ENCODE measurements around the gene ZNF280B. TPM values are rescaled to one million over a fixed set of nuclear protein-coding genes. Genes with fewer than 3 reads are reported as not detected.

Gene ZNF280B
- total RNA-seq, 4 donors from 2014 or later = under 0.01 to 3.8 (median 0.88) TPM; not detected in 1

- Histone ChIP-seq H3K36me3 (no peaks in the 10 kb centered on the region), H3K27me3 (no peaks in the 10 kb centered on the region), H3K9me3 (no peaks in the 10 kb centered on the region), H3K4me3 (no peak overlapping the region), H3K27ac (no peak overlapping the region), H3K4me1 (no peaks in the 10 kb centered on the region)
- DNase-seq = no peak
- TF ChIP-seq POLR2A (IDR thresholded peaks at IDR 0.05) = no peak
- no peak for TF ChIP-seq CTCF (IDR thresholded peaks at IDR 0.05)
- intact Hi-C loops (cut with DNase I; ENCODE audit: low total_unique reads) = no loop called here
Observed at GRCh38 chr22:22545084-22545483, 36.5 kb upstream of the ZNF280B start.

- no peaks in the 10 kb centered on the region for H3K4me1 ChIP-seq
- no peaks in the 10 kb centered on the region for H3K36me3 ChIP-seq
- no peak overlapping the region for H3K27ac ChIP-seq
- intact Hi-C loops (cut with DNase I; ENCODE audit: low total_unique reads) = no loop called here
- H3K9me3 ChIP-seq = no peaks in the 10 kb centered on the region
- H3K4me3 ChIP-seq = no peak overlapping the region
- no peaks in the 10 kb centered on the region for H3K27me3 ChIP-seq
- TF ChIP-seq CTCF (IDR thresholded peaks at IDR 0.05) (no peak), POLR2A (IDR thresholded peaks at IDR 0.05) (no peak)
- DNase-seq = no peak
Observed at GRCh38 chr22:22538226-22538989, 29.9 kb upstream of the ZNF280B start.

GRCh38 chr22:22536916-22537315 is 28.4 kb upstream of the ZNF280B start:
- no peaks in the 10 kb centered on the region for H3K4me1 ChIP-seq
- no peak overlapping the region for H3K4me3 ChIP-seq
- no peak for TF ChIP-seq CTCF (IDR thresholded peaks at IDR 0.05)
- no peak for TF ChIP-seq POLR2A (IDR thresholded peaks at IDR 0.05)
- H3K36me3 ChIP-seq = no peaks in the 10 kb centered on the region
- no peak overlapping the region for H3K27ac ChIP-seq
- no peaks in the 10 kb centered on the region for H3K27me3 ChIP-seq
- H3K9me3 ChIP-seq = no peaks in the 10 kb centered on the region
- intact Hi-C loops (cut with DNase I; ENCODE audit: low total_unique reads) = no loop called here
- no peak for DNase-seq

GRCh38 chr22:22536515-22536914 is 28.0 kb upstream of the ZNF280B start:
- TF ChIP-seq CTCF (IDR thresholded peaks at IDR 0.05) (no peak), POLR2A (IDR thresholded peaks at IDR 0.05) (no peak)
- H3K4me1 ChIP-seq = no peaks in the 10 kb centered on the region
- DNase-seq = no peak
- intact Hi-C loops (cut with DNase I; ENCODE audit: low total_unique reads) = no loop called here
- no peaks in the 10 kb centered on the region for H3K27me3 ChIP-seq
- H3K9me3 ChIP-seq = no peaks in the 10 kb centered on the region
- H3K36me3 ChIP-seq = no peaks in the 10 kb centered on the region
- H3K27ac ChIP-seq = no peak overlapping the region
- no peak overlapping the region for H3K4me3 ChIP-seq

GRCh38 chr22:22535662-22536061 is 27.1 kb upstream of the ZNF280B start:
- H3K9me3 ChIP-seq = no peaks in the 10 kb centered on the region
- H3K27ac ChIP-seq = no peak overlapping the region
- H3K27me3 ChIP-seq = no peaks in the 10 kb centered on the region
- no peak for DNase-seq
- no peak for TF ChIP-seq POLR2A (IDR thresholded peaks at IDR 0.05)
- TF ChIP-seq CTCF (IDR thresholded peaks at IDR 0.05) = no peak
- intact Hi-C loops (cut with DNase I; ENCODE audit: low total_unique reads) = no loop called here
- H3K4me1 ChIP-seq = no peaks in the 10 kb centered on the region
- no peak overlapping the region for H3K4me3 ChIP-seq
- no peaks in the 10 kb centered on the region for H3K36me3 ChIP-seq

Data from uterus (tissue), 4 donors.